Thoracic aorta (tissue), 2 donors: ENCODE data around the gene AFAP1L2. TPM values are rescaled to one million over a fixed set of nuclear protein-coding genes. Genes with fewer than 3 reads are reported as not detected.

Source experiments
- ATAC-seq: fragments of 150-250 bp; one replicate; pipeline ENCODE4 v1.8.0; 2017; ENCODE audit warnings: low read depth; ENCODE audit not compliant: insufficient number of reproducible peaks, low FRiP score
- DNase-seq: peaks from one replicate; pipeline ENCODE4 v3.0.0-alpha.2; 2020; ENCODE audit warnings: low spot score
- H3K27ac ChIP-seq, 2 donors: fragments of 200-600 bp; sonication (generic); 1 replicate in 1 of 2; 2 replicates in 1 of 2; pipeline ENCODE4 v1.5.1; 2016; ENCODE audit warnings: mild to moderate bottlenecking in 2 of 2, moderate library complexity in 2 of 2
- H3K27me3 ChIP-seq: fragments of 200-600 bp; sonication (generic); replicated peaks from 2 replicates; pipeline ENCODE4 v1.6.0; 2016; ENCODE audit warnings: mild to moderate bottlenecking; ENCODE audit not compliant: insufficient read depth
- H3K36me3 ChIP-seq: fragments of 200-600 bp; sonication (generic); one replicate; pipeline ENCODE4 v1.5.1; 2016
- H3K4me1 ChIP-seq, 2 donors: fragments of 200-600 bp; sonication (generic); 1 replicate in 1 of 2; 2 replicates in 1 of 2; pipeline versions ENCODE4 v1.5.1 to v1.6.0; 2016; ENCODE audit warnings: low read depth in 2 of 2, mild to moderate bottlenecking in 1 of 2; ENCODE audit not compliant: control insufficient read depth in 1 of 2
- H3K4me3 ChIP-seq: fragments of 200-600 bp; sonication (generic); 2 replicates; pipeline ENCODE4 v1.5.1; 2016; ENCODE audit warnings: mild to moderate bottlenecking
- H3K9me3 ChIP-seq: fragments of 200-600 bp; sonication (generic); 2 replicates; pipeline ENCODE4 v1.5.1; 2016
- CTCF ChIP-seq: fragments of 200-600 bp; sonication (generic); IDR thresholded peaks from one replicate; pipeline ENCODE4 v1.5.1; 2019; ENCODE audit warnings: antibody characterized with exemption
- total RNA-seq, 2 donors: library from RNA; depleted of rRNA; stranded (reverse); fragments of >200 nt; gene quantifications; one replicate each; pipeline versions ENCODE4 v1.1.0 to v1.2.3, GENCODE V29; 2016

The AFAP1L2 gene
- total RNA-seq, 2 donors from 2014 or later = 7.7 to 13.3 TPM

- TF ChIP-seq CTCF = no peak
- DNase-seq = no peak
- peak; percentile 52 for ATAC-seq
- Histone ChIP-seq H3K27ac (no peak overlapping the region), H3K9me3 (no peaks in the 10 kb centered on the region), H3K4me3 (no peak overlapping the region), H3K4me1 (peaks cover 6 to 20% of the 10 kb centered on the region in 2 donors), H3K36me3 (no peaks in the 10 kb centered on the region), H3K27me3 (no peaks in the 10 kb centered on the region)
These were observed 30.1 kb downstream of the AFAP1L2 start for GRCh38 chr10:114374053-114374791.

- H3K9me3 ChIP-seq = no peaks in the 10 kb centered on the region
- no peak overlapping the region for H3K4me3 ChIP-seq
- H3K27ac ChIP-seq = no peak overlapping the region
- no peak for TF ChIP-seq CTCF
- ATAC-seq = no peak
- peaks cover 6 to 20% of the 10 kb centered on the region in 2 donors for H3K4me1 ChIP-seq
- H3K27me3 ChIP-seq = no peaks in the 10 kb centered on the region
- no peaks in the 10 kb centered on the region for H3K36me3 ChIP-seq
- no peak for DNase-seq
These were observed 30.7 kb downstream of the AFAP1L2 start for GRCh38 chr10:114373631-114374030.

- TF ChIP-seq CTCF = no peak
- Histone ChIP-seq H3K27ac (no peak overlapping the region), H3K27me3 (no peaks in the 10 kb centered on the region), H3K4me3 (no peak overlapping the region), H3K4me1 (peaks cover 6 to 20% of the 10 kb centered on the region in 2 donors), H3K9me3 (no peaks in the 10 kb centered on the region), H3K36me3 (no peaks in the 10 kb centered on the region)
- ATAC-seq = no peak
- no peak for DNase-seq
These were observed 31.3 kb downstream of the AFAP1L2 start for GRCh38 chr10:114372995-114373394.

GRCh38 chr10:114372179-114372578, 32.1 kb downstream of the AFAP1L2 start:
- H3K9me3 ChIP-seq = no peaks in the 10 kb centered on the region
- ATAC-seq (no peak), DNase-seq (no peak)
- TF ChIP-seq CTCF = no peak
- no peak overlapping the region for H3K4me3 ChIP-seq
- H3K27ac ChIP-seq = no peak overlapping the region
- peaks cover 8 to 27% of the 10 kb centered on the region in 2 donors for H3K4me1 ChIP-seq
- H3K27me3 ChIP-seq = no peaks in the 10 kb centered on the region
- no peaks in the 10 kb centered on the region for H3K36me3 ChIP-seq

GRCh38 chr10:114370966-114371365, 33.3 kb downstream of the AFAP1L2 start:
- Histone ChIP-seq H3K27me3 (no peaks in the 10 kb centered on the region), H3K4me3 (no peak overlapping the region), H3K36me3 (no peaks in the 10 kb centered on the region), H3K4me1 (peaks cover 12 to 35% of the 10 kb centered on the region in 2 donors), H3K27ac (no peak overlapping the region), H3K9me3 (no peaks in the 10 kb centered on the region)
- DNase-seq = no peak
- no peak for TF ChIP-seq CTCF
- ATAC-seq = no peak
